Activated naive CD4-positive, alpha-beta T cell treated with anti-CD3 and anti-CD28 coated beads, Interleukin-2, amount 10 ng/mL, durations not matched to agents 7 days and 5 days (primary cell): ENCODE data around the gene GGTLC2.
"Not testable (repeated sequence)": the region's sequence is repeated elsewhere in the genome, so short reads cannot be mapped to it uniquely, and the experiment has no call there.

Experiments
- CTCF ChIA-PET: fragments of 350-600 bp; sonication (Branson Sonifier 250); formaldehyde crosslinking; loops from one replicate; lab custom pipeline; 2021; ENCODE audit warnings: antibody characterized with exemption; lab: Charles Lee
- DNase-seq: peaks from one replicate; pipeline ENCODE4 v3.0.0-alpha.2; 2020
- H3K27ac Mint-ChIP-seq: one replicate; pipeline ENCODE4 v1.8.0; 2021; ENCODE audit warnings: mild to moderate bottlenecking, moderate library complexity, mixed read lengths
- H3K27me3 Mint-ChIP-seq: one replicate; pipeline ENCODE4 v1.8.0; 2021; ENCODE audit warnings: mild to moderate bottlenecking, mixed read lengths
- H3K36me3 Mint-ChIP-seq: one replicate; pipeline ENCODE4 v1.8.0; 2021; ENCODE audit warnings: mixed read lengths
- H3K4me1 Mint-ChIP-seq: one replicate; pipeline ENCODE4 v1.8.0; 2021; ENCODE audit warnings: mixed read lengths
- H3K4me3 Mint-ChIP-seq: one replicate; pipeline ENCODE4 v1.8.0; 2021; ENCODE audit warnings: mild to moderate bottlenecking, moderate library complexity, mixed read lengths
- H3K9me3 Mint-ChIP-seq: one replicate; pipeline ENCODE4 v1.8.0; 2021; ENCODE audit warnings: mixed read lengths

GGTLC2 gene

GRCh38 chr22:22650803-22651515, 6.5 kb downstream of the GGTLC2 start:
- H3K4me3 Mint-ChIP-seq, H3K9me3 Mint-ChIP-seq, CTCF ChIA-PET, H3K36me3 Mint-ChIP-seq, H3K27me3 Mint-ChIP-seq, H3K27ac Mint-ChIP-seq, DNase-seq: not testable (repeated sequence)
- H3K4me1 Mint-ChIP-seq: peaks cover 23% of the 10 kb centered on the region

DNA sequence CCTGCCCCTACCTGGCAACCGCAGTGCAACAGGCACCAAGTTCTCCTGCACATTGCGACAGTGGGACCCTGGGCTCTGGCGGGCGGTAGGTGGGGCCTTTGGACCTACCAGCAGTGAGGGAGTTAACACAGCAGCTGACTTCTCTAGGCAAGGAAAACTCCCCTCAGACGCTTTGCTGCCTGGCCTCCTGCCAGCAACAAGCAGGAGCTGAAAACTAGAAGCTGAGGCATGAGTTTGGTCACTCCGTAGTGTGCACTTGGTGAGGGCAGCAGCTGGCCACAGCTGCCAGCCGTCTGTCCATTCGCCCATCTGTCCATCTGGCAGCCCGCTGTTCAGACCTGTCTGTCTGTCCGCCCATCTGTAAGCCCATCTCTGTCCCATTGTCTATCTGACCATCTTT, 7.2 kb downstream of the GGTLC2 start:
- peaks cover 11% of the 10 kb centered on the region for H3K27me3 Mint-ChIP-seq
- H3K4me3 Mint-ChIP-seq, H3K27ac Mint-ChIP-seq, DNase-seq, CTCF ChIA-PET, H3K9me3 Mint-ChIP-seq, H3K36me3 Mint-ChIP-seq: not testable (repeated sequence)
- H3K4me1 Mint-ChIP-seq: peaks cover 23% of the 10 kb centered on the region

DNA sequence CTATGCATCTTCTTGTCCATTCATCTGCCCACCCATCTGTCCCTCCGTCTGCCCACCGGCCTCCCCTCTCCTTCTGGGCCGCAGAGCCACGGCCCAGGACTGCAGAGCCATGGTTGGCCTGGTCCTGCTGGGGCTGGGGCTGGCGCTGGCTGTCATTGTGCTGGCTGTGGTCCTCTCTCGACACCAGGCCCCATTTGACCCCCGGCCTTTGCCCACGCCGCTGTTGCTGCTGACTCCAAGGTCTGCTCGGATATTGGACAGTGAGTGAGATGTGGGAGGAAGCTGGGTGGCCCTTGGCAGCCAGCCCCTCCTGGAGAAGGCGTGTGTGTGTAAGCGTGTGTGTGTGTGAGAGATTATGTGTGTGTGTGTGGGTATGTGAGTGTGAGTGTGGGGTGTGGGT, 7.7 kb downstream of the GGTLC2 start:
- CTCF ChIA-PET, H3K27ac Mint-ChIP-seq, H3K36me3 Mint-ChIP-seq, DNase-seq, H3K4me3 Mint-ChIP-seq, H3K9me3 Mint-ChIP-seq: not testable (repeated sequence)
- Mint-ChIP-seq H3K4me1 (peaks cover 23% of the 10 kb centered on the region), H3K27me3 (peaks cover 13% of the 10 kb centered on the region)

DNA sequence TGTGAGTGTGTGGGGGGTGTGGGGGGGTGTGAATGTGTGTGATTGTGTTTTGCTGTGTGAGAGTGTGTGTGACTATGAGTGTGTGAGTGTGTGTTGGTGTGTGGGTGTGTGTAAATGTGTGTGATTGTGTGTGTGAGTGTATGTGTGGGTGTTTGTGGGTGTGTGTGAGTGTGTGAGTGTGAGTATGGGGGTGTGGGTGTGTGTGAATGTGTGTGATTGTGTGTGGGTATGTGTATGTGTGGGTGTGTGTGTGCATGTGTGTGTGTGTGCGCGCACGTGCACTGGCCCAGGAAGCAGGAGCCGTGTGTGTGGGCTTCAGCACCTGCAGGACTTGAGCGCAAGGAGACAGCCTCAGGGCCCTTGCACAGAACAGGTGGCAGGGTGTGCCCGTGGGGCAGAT, 8.2 kb downstream of the GGTLC2 start:
- H3K4me3 Mint-ChIP-seq: not testable (repeated sequence)

DNA sequence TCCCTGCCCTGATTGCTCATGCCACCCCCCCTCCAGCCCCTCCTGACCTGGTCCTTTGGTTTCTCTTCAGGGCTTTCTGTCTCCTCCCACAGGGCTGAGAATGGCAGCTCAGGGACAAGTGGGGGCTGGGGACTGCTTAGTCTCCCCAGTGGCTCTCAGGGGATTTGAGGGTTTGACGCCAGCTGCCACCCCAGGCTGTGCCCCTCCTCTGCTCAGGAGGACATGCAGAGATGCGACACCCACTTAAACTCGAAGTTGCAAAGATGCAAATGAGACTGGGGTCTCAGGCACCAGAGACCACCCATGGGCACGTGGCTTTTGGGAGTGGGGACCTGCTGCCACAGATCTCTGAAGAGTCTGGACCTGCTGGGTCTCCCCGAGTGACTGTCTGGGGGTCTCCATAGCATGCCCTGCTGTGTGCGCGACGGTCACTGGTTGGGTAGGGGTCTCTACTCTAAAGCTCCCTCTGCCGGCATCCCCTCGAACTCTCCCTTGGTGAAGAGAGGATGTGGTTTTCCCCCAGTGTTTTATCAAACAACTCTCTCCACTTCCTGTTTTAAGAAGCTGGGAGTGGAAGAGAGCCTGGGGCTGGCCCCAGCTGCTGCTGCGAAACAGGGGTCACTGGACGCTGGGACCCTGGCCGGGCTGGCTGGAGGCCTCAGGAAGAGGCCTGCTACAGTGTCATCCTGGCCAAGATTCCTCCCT, 9.4 kb downstream of the GGTLC2 start:
- H3K9me3 Mint-ChIP-seq, H3K4me3 Mint-ChIP-seq, DNase-seq, H3K36me3 Mint-ChIP-seq, H3K27ac Mint-ChIP-seq: not testable (repeated sequence)
- CTCF ChIA-PET: interaction anchor here (0.7 to 1.0 kb wide), 3 partner anchors 13 to 55 kb away, joined by 3 to 4 read pairs (median 3); no protein-coding TSS in a partner anchor
- H3K27me3 Mint-ChIP-seq: peaks cover 13% of the 10 kb centered on the region
- H3K4me1 Mint-ChIP-seq: peaks cover 23% of the 10 kb centered on the region

More for the DNA sequence above, 8.2 kb downstream of the GGTLC2 start:
- Mint-ChIP-seq H3K27me3 (peaks cover 13% of the 10 kb centered on the region), H3K4me1 (peaks cover 23% of the 10 kb centered on the region)
- DNase-seq, H3K9me3 Mint-ChIP-seq, H3K36me3 Mint-ChIP-seq, CTCF ChIA-PET, H3K27ac Mint-ChIP-seq: not testable (repeated sequence)

- CTCF ChIA-PET: interaction anchor here (1.0 to 2.2 kb wide), 3 partner anchors 11 to 66 kb away, joined by 3 to 12 read pairs (median 4); no protein-coding TSS in a partner anchor
- peaks cover 23% of the 10 kb centered on the region for H3K4me1 Mint-ChIP-seq
- no peak overlapping the region for H3K4me3 Mint-ChIP-seq
- peaks cover 17% of the 10 kb centered on the region for H3K27me3 Mint-ChIP-seq
- no peak for DNase-seq
- H3K36me3 Mint-ChIP-seq: no peaks in the 10 kb centered on the region
- H3K27ac Mint-ChIP-seq: no peak overlapping the region
- H3K9me3 Mint-ChIP-seq: no peaks in the 10 kb centered on the region
Measured at GRCh38 chr22:22655452-22656290, 11.3 kb downstream of the GGTLC2 start.

GRCh38 chr22:22657712-22658111, 13.3 kb downstream of the GGTLC2 start:
- H3K36me3 Mint-ChIP-seq: no peaks in the 10 kb centered on the region
- peaks cover 19% of the 10 kb centered on the region for H3K27me3 Mint-ChIP-seq
- peaks cover 18% of the 10 kb centered on the region for H3K4me1 Mint-ChIP-seq
- no peak overlapping the region for H3K27ac Mint-ChIP-seq
- no peak overlapping the region for H3K4me3 Mint-ChIP-seq
- CTCF ChIA-PET: interaction anchor here (0.9 to 2.2 kb wide), 2 partner anchors 9 to 63 kb away, joined by 3 to 12 read pairs; no protein-coding TSS in a partner anchor
- no peaks in the 10 kb centered on the region for H3K9me3 Mint-ChIP-seq
- DNase-seq: no peak

DNA sequence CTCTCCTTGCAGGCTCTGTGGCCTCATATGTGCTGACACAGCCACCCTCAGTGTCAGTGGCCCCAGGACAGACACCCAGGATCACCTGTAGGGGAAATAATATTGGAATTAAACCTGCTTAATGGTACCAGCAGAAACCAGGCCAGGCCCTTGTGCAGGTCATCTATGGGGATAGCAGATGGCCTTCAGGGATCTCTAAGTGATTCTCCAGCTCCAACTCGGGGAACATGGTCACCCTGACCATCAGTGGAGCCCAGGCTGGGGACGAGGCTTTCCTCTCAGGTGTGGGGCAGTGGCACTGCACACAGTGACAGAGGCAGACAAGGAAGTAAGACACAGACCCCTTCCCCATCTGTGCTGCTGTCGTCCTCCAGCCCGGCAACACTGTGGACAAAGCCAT, 16.9 kb downstream of the GGTLC2 start:
- DNase-seq: no peak
- Mint-ChIP-seq H3K36me3 (no peaks in the 10 kb centered on the region), H3K4me1 (no peaks in the 10 kb centered on the region), H3K9me3 (no peaks in the 10 kb centered on the region), H3K27ac (no peak overlapping the region), H3K4me3 (no peak overlapping the region), H3K27me3 (peaks cover 39% of the 10 kb centered on the region)
- CTCF ChIA-PET: interaction anchor here (0.7 kb wide), 1 partner anchor 85 kb away, joined by 3 read pairs; no protein-coding TSS in a partner anchor

GRCh38 chr22:22662095-22662494, 17.7 kb downstream of the GGTLC2 start:
- no peaks in the 10 kb centered on the region for H3K9me3 Mint-ChIP-seq
- H3K4me3 Mint-ChIP-seq: no peak overlapping the region
- H3K27me3 Mint-ChIP-seq: peaks cover 39% of the 10 kb centered on the region
- no peak overlapping the region for H3K27ac Mint-ChIP-seq
- no peaks in the 10 kb centered on the region for H3K4me1 Mint-ChIP-seq
- DNase-seq: no peak
- CTCF ChIA-PET: interaction anchor here (0.7 kb wide), 1 partner anchor 84 kb away, joined by 3 read pairs; no protein-coding TSS in a partner anchor
- no peaks in the 10 kb centered on the region for H3K36me3 Mint-ChIP-seq

DNA sequence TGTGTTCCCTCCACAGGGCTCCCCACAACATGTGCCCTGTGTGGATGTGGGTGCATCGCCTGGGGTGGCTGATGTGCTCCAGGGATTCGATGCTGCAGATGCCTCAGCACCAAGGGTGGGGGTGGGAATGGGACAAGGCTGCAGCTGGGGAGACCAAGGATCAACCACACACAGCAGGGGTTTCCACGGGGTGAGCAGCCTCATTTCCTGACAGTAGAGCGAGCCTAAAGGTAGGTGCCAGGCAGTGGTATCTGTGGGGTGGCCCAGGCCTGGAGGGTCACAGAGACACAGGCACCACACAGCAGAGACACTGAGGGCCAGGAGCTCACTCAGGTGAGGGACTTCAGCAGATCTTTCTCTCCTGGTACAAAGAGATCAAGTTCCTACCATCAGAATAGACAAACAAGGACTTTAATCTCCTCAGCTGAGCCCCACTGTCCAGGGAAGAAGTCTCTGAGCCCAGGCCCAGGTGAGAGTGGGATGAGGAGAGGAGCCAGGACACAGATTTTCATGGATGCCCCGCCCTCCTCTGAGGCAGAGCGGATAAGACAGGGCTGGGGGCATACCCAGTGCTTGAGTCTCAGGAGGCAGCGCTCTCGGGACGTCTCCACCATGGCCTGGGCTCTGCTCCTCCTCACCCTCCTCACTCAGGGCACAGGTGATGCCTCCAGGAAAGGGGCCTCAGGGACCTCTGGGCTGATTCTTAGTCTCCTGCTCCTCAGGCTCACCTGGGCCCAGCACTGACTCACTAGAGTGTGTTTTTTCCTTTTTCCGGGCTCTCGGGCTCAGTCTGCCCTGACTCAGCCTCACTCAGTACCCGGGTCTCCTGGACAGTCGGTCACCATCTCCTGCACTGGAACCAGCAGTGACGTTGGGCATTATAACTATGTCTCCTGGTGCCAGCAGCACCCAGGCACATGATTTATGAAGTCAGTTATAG, 19.7 kb downstream of the GGTLC2 start:
- no peak overlapping the region for H3K4me3 Mint-ChIP-seq
- H3K27me3 Mint-ChIP-seq: peaks cover 44% of the 10 kb centered on the region
- DNase-seq: no peak
- H3K36me3 Mint-ChIP-seq: no peaks in the 10 kb centered on the region
- CTCF ChIA-PET: interaction anchor here (1.5 kb wide), 1 partner anchor 38 kb away, joined by 3 read pairs; no protein-coding TSS in a partner anchor
- no peak overlapping the region for H3K27ac Mint-ChIP-seq
- H3K4me1 Mint-ChIP-seq: no peaks in the 10 kb centered on the region
- no peaks in the 10 kb centered on the region for H3K9me3 Mint-ChIP-seq

DNA sequence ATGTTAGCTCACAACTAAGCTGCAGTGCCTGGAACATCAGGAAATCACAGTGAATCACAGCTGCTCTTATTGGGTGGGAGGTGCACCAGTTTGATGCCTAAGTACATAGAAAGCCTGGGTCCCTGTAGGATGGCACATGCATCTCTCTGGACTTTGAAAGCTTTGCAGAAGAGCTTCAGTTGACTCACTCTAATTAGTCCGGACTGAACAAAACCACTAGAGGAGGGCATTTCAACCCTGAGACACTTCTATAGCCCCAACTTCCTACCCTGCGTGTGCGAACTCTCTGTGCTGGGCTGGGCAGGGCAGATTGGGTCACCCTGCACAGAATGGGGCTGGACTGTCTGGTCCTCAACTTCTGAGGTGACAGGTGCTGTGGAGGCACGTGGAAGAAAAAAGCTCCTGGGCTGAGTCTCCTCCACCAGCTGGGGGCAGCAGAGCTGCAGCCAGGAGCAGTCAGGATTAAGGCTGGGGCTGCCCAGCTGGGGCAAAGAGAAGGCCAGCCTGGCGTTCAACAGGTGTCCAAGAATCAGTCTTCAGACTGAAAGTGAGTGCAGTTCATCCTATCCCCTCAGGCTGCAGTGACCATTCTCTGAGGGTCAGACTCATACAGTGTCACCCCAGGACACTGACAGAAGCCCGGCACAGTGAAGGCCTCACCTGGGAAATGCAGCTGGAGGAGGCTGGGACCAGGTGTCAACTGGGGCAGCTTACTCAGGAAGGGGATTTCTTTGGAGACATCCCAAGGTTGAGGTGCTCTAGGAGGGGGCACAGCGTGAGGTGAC, 22.1 kb downstream of the GGTLC2 start:
- Mint-ChIP-seq H3K4me1 (no peaks in the 10 kb centered on the region), H3K36me3 (no peaks in the 10 kb centered on the region), H3K27ac (no peak overlapping the region), H3K9me3 (no peaks in the 10 kb centered on the region), H3K27me3 (peaks cover 38% of the 10 kb centered on the region), H3K4me3 (no peak overlapping the region)
- peak; percentile 50 for DNase-seq
- CTCF ChIA-PET: interaction anchor here (0.6 to 3.1 kb wide), 23 partner anchors 8 to 482 kb away, joined by 3 to 27 read pairs (median 4); no protein-coding TSS in a partner anchor

DNA sequence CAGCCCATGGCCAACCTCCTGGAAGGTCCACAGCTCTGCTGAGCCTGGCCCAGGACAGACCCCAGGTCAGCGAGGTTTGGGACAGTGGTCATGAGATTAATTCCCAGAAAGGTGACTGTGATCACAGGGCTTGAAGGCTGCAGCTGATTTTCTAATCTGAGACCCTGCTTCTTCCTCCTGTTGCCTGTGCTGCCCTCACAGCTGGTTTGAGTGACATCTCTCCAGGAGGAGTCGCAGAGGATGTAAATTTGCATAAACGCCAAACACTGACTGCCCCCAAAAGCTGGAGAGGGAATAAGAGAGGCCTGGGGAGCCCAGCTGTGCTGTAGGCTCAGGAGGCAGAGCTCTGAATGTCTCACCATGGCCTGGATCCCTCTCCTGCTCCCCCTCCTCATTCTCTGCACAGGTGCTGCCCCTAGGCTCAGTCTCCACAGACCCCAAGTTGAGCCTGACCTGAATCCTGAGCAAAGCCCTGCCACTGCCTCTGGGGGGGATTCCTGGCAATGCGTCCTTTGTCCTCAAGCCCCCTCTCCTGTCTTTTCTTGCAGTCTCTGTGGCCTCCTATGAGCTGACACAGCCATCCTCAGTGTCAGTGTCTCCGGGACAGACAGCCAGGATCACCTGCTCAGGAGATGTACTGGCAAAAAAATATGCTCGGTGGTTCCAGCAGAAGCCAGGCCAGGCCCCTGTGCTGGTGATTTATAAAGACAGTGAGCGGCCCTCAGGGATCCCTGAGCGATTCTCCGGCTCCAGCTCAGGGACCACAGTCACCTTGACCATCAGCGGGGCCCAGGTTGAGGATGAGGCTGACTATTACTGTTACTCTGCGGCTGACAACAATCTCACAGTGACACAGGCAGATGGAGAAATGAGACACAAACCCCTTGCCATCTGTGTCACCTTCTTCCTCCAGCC, 23.8 kb downstream of the GGTLC2 start:
- Mint-ChIP-seq H3K4me1 (no peaks in the 10 kb centered on the region), H3K27ac (no peak overlapping the region), H3K9me3 (no peaks in the 10 kb centered on the region), H3K4me3 (no peak overlapping the region), H3K27me3 (peaks cover 38% of the 10 kb centered on the region), H3K36me3 (no peaks in the 10 kb centered on the region)
- DNase-seq: no peak
- CTCF ChIA-PET: interaction anchor here (0.6 to 3.1 kb wide), 8 partner anchors 12 to 62 kb away, joined by 3 to 27 read pairs (median 12); no protein-coding TSS in a partner anchor
